Heart right ventricle (tissue), 16 donors: ENCODE data around the gene ST13. TPM values are rescaled to one million over a fixed set of nuclear protein-coding genes. Genes with fewer than 3 reads are reported as not detected.
"Not testable (repeated sequence)": the region's sequence is repeated elsewhere in the genome, so short reads cannot be mapped to it uniquely, and the experiment has no call there.

Source experiments
- ATAC-seq, 8 donors: fragments of 200-7000 bp; cut with Tn5 transposase; one replicate each; pipeline ENCODE4 v1.9.1; 2020; ENCODE audit warnings: mild to moderate bottlenecking in 8 of 8, moderate library complexity in 8 of 8, moderate number of reproducible peaks in 1 of 8
- DNase-seq, 2 donors: peaks; one replicate each; pipeline ENCODE4 v3.0.0-alpha.2; 2020
- H3K27ac ChIP-seq, 10 donors: fragments of 200-600 bp; sonication (generic) in 2 of 10; one replicate each; pipeline versions ENCODE4 v1.5.0 to v1.8.0; 2020 to 2022; ENCODE audit warnings: mild to moderate bottlenecking in 3 of 10
- H3K27me3 ChIP-seq, 7 donors: fragments of 200-600 bp; one replicate each; pipeline ENCODE4 v1.8.0; 2021 to 2022; ENCODE audit warnings: mild to moderate bottlenecking in 2 of 7
- H3K36me3 ChIP-seq, 9 donors: fragments of 200-600 bp; sonication (generic) in 1 of 9; one replicate each; pipeline versions ENCODE4 v1.5.0 to v1.8.0; 2020 to 2022; ENCODE audit warnings: mild to moderate bottlenecking in 2 of 9
- H3K4me1 ChIP-seq, 9 donors: fragments of 200-600 bp; sonication (generic) in 1 of 9; one replicate each; pipeline versions ENCODE4 v1.5.0 to v1.8.0; 2020 to 2022; ENCODE audit warnings: mild to moderate bottlenecking in 4 of 9
- H3K4me3 ChIP-seq, 10 donors: fragments of 200-600 bp; sonication (generic) in 2 of 10; one replicate each; pipeline versions ENCODE4 v1.5.0 to v1.8.0; 2020 to 2022; ENCODE audit warnings: mild to moderate bottlenecking in 7 of 10, moderate library complexity in 2 of 10
- H3K9me3 ChIP-seq, 11 donors: fragments of 200-600 bp in 10 of 11; sonication (generic) in 2 of 11; one replicate each; pipeline versions ENCODE4 v1.5.0 to v1.8.0; 2013 to 2022; ENCODE audit warnings: mild to moderate bottlenecking in 2 of 11, control low read depth in 1 of 11, moderate library complexity in 1 of 11
- WGBS, 2 donors: extraction: QIAGEN DNeasy Blood & Tissue Kit; methylation state at CpG; one replicate each; pipeline ENCODE4 v1.1.7; 2013; ENCODE audit warnings: inconsistent platforms in 1 of 2; 5-methylcytosine and 5-hydroxymethylcytosine counted together
- intact Hi-C, 10 donors: fragments of 100-400 bp; cut with DNase I; formaldehyde crosslinking; loops; one replicate each; pipeline versions ENCODE4 v1.11.1 to v1.14.2; 2022
- polyA plus RNA-seq, 2 donors: library from polyadenylated mRNA; stranded (reverse); fragments of 200-250 nt; gene quantifications; one replicate each; pipeline ENCODE4 v1.2.3, GENCODE V29; 2013
- total RNA-seq, 10 donors: library from RNA; stranded (reverse); fragmentation: NEBNext Ultra II Directional in 3 of 10; extraction: Animal tissue kit (Norgen Biotek cat#: 25700) in 3 of 10; gene quantifications; one replicate each; pipeline versions ENCODE4 v1.2.1 to v1.2.4, GENCODE V29; 2021 to 2023
- TF ChIP-seq, protein P1 (sequence below), 9 donors: fragments of 200-600 bp; sonication (generic) in 2 of 9; IDR thresholded peaks; one replicate each; pipeline versions ENCODE4 v1.5.0 to v1.8.0; 2021 to 2022; ENCODE audit warnings: antibody characterized with exemption in 9 of 9, mild to moderate bottlenecking in 5 of 9, moderate library complexity in 1 of 9
- donor health status: Arrhythmogenic right ventricular cardiomyopathy.
- donor health status: ischemic (EF 13 %, LVEDD 7.1; RV severe dilation, severe dysfunction).
- donor health status: healthy with polysubstance abuse.
- donor health status: DM: no; HTN: yes; CAD: no.
- donor health status: DM: no; HTN: no; CAD: no.
- donor health status: ischemic (EF 25% LVEDD 6.9; RV normal size, moderate dysfunction).
- donor health status: ischemic (EF 25% LVEDD 5.7; RV mildly dilated, moderate dysfunction).
- donor health status: healthy.
- donor health status: DM: yes; HTN: yes; CAD: no.
- donor health status: Ischemic cardiomyopathy.
- donor health status: ischemic (EF 35%, LVEDD 5.7; RV mildly dilated, moderate dysfunction).
- donor health status: nonischemic (EF 11% LVEDD 7.7; RV severe dilation, severe dysfunction).
- donor health status: DM: yes; HTN: yes; CAD: no.
- donor health status: PGD.
- donor health status: ischemic (EF 29% LVEDD 5.4; RV normal size, mild dysfunction).
- donor health status: nonischemic (EF 23%, LVEDD 6.1; RV moderate dilation, normal function).

Gene ST13
- total and polyA plus RNA-seq, 12 donors = 35.0 to 238 (median 212) TPM

DNA sequence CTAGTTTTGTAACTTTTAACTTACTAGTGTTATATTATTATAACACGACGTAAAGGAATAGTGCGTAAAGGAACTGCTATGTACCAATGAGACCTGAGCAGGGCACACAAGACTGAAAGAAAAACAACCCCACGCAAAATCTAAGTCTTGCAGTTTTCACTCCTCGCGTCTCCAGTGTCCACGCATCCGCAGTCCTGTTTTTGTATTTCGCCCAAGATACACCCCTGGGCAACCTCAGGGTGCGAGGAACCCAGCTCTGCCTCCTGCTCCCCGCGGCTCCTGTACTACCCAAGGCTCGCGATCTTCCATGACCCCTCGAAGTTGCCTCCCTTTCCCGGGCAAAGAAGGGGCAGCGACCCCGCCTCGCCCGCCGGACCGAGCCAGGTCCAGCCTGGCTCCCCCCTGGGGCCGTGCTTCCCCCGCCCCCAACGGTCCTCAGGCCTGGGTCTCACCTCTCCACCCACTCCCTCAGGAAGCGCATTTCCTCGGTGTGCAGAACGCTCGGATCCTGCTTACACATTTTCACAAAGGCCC, 393 bp downstream of the ST13 start:
- Histone ChIP-seq H3K36me3 (peaks cover 0 to 22% (median 0%) of the 10 kb centered on the region in 9 donors), H3K4me3 (peak overlapping the region; percentile 68 to 92 (median 84)), H3K9me3 (no peaks in the 10 kb centered on the region), H3K27ac (peak overlapping the region; percentile 92 to 98 (median 96)), H3K4me1 (peaks cover 13 to 65% (median 53%) of the 10 kb centered on the region in 9 donors), H3K27me3 (no peaks in the 10 kb centered on the region)
- 0 to 1% methylated on average over 29 of the region's 29 CpGs for WGBS, 2 donors
- TF ChIP-seq, protein P1, sequence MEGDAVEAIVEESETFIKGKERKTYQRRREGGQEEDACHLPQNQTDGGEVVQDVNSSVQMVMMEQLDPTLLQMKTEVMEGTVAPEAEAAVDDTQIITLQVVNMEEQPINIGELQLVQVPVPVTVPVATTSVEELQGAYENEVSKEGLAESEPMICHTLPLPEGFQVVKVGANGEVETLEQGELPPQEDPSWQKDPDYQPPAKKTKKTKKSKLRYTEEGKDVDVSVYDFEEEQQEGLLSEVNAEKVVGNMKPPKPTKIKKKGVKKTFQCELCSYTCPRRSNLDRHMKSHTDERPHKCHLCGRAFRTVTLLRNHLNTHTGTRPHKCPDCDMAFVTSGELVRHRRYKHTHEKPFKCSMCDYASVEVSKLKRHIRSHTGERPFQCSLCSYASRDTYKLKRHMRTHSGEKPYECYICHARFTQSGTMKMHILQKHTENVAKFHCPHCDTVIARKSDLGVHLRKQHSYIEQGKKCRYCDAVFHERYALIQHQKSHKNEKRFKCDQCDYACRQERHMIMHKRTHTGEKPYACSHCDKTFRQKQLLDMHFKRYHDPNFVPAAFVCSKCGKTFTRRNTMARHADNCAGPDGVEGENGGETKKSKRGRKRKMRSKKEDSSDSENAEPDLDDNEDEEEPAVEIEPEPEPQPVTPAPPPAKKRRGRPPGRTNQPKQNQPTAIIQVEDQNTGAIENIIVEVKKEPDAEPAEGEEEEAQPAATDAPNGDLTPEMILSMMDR (IDR thresholded peaks at IDR 0.05) = no peak
- intact Hi-C loops = loop anchor here in 1 of 10 donors (5.0 kb wide), 1 partner anchor 39 kb away; the partner anchor contains the start of gene SLC25A17
- peak; percentile 14 to 65 (median 36) for ATAC-seq
- peak in 1 of 2 donors; percentile 35 for DNase-seq

DNA sequence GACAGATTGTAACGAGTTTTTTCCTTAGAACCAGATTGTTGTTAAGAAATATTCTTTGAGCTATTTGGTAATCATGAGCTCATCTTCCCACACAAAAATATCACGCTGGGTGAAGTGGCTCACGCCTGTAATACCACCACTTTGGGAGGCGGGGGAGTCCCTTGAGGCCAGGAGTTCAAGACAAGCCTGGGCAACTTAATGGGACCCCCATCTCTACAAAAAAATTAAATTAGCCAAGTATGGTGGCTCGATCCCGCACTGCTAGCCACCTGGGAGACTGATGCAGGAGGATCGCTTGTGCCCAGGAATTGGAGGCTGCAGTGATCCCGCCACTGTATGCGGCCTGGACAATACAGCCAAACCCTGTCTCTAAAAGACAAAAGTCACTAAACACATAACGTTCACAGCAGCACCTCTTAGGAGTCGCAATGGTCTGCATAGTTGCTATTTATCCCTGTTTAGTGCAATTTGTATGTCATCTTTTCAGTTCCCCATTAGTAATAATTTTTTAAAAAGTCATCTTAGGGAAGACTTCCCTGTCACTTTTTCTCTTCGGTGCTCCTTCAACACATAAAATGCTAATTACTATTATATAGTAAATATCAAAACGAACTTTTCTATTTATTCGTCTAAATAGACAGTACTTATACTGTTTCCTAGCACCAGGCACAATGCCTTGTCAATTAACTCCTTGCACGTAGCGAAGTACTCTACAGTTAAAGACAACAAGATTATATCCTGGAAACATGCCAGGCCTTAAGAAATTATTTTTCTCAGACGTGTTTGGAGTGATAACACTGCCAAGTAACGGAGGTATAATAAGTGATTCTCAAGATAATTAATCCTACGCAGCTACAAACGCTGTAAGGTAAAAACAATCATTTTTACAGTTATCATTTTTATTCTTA, 1.1 kb downstream of the ST13 start:
- 34 to 35% methylated on average over 20 of the region's 20 CpGs for WGBS, 2 donors
- intact Hi-C loops = loop anchor here in 1 of 10 donors (5.0 kb wide), 1 partner anchor 38 kb away; the partner anchor contains the start of gene SLC25A17
- H3K27ac ChIP-seq = peak overlapping the region in 9 of 10 donors; percentile 92 to 98 (median 96)
- TF ChIP-seq, protein P1 (IDR thresholded peaks at IDR 0.05) = no peak
- peaks cover 13 to 68% (median 53%) of the 10 kb centered on the region in 9 donors for H3K4me1 ChIP-seq
- DNase-seq = no peak
- peak overlapping the region; percentile 68 to 92 (median 84) for H3K4me3 ChIP-seq
- no peaks in the 10 kb centered on the region for H3K27me3 ChIP-seq
- no peak for ATAC-seq
- no peaks in the 10 kb centered on the region for H3K9me3 ChIP-seq
- peaks cover 0 to 19% (median 0%) of the 10 kb centered on the region in 9 donors for H3K36me3 ChIP-seq

DNA sequence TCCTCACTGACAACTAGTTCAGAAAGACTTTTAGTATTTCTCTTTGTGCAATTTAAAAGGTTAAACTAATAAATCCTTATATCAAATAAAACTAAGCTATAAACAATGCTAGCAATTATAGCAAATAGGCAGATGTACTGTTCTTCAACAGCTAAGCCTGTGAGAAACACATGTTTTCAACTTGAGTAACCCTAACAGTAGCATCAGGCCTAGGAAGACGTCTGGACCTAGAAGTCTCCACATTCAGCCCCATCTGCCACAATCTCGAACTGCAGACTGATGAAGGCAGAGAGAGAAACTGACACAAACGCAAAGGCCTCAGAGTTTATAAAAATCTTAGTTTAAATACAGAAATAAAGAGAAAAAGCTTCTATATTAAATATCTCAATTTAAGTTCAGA, 2.5 kb downstream of the ST13 start:
- Histone ChIP-seq H3K27ac (peak overlapping the region in 1 of 10 donors; percentile 1), H3K9me3 (no peaks in the 10 kb centered on the region), H3K36me3 (peaks cover 0 to 31% (median 5%) of the 10 kb centered on the region in 9 donors), H3K4me3 (no peak overlapping the region), H3K4me1 (peaks cover 13 to 65% (median 53%) of the 10 kb centered on the region in 9 donors), H3K27me3 (no peaks in the 10 kb centered on the region)
- intact Hi-C loops = no loop called here
- DNase-seq = no peak
- ATAC-seq = no peak
- 42 to 44% methylated on average over 3 of the region's 3 CpGs for WGBS, 2 donors
- TF ChIP-seq, protein P1 (IDR thresholded peaks at IDR 0.05) = no peak

DNA sequence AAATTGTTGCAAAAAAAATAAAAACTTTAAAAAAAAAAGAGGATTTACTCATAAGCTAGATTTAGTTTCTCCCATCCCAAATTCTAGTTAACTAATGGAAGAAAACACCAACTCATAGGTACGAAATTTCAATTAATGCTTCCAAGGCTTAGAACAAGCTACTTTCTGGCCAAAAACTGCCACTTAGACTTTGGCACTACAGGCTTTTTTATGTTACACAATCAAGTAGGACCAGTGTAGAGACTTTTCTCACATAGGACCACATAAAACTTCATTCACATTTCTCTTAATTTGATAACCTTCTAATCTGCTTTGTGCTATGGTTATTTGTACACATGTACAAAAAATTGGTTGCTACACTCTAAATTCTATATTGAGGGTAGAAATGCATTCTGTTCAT, 3.1 kb downstream of the ST13 start:
- TF ChIP-seq, protein P1 (IDR thresholded peaks at IDR 0.05) = no peak
- Histone ChIP-seq H3K27ac (peak overlapping the region in 2 of 10 donors; percentile 1 to 27), H3K4me3 (no peak overlapping the region), H3K4me1 (peaks cover 13 to 60% (median 49%) of the 10 kb centered on the region in 9 donors), H3K36me3 (peaks cover 0 to 37% (median 12%) of the 10 kb centered on the region in 9 donors), H3K9me3 (no peaks in the 10 kb centered on the region), H3K27me3 (no peaks in the 10 kb centered on the region)
- intact Hi-C loops = no loop called here
- DNase-seq (no peak), ATAC-seq (no peak)
- 56 to 86% methylated on average over 1 of the region's 1 CpG for WGBS, 2 donors

DNA sequence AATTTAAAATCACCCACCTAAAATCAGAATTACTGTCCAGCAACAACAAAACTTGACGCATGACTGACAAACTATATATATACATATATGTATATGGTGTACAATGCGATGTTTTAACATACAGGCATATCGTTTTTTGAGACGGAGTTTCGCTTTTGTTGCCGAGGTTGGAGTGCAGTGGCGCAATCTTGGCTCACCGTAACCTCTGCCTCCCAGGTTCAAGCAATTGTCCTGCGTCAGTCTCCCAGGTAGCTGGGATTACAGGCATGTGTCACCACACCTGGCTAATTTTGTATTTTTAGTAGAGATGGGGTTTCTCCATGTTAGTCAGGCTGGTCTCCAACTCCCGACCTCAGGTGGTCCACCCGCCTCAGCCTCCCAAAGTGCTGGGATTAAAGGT, 10.6 kb downstream of the ST13 start:
- H3K27ac ChIP-seq, H3K27me3 ChIP-seq, H3K9me3 ChIP-seq, H3K4me1 ChIP-seq, ATAC-seq, H3K4me3 ChIP-seq, DNase-seq, intact Hi-C loops: not testable (repeated sequence)
- WGBS, 2 donors = 93 to 96% methylated on average over 11 of the region's 11 CpGs
- peaks cover 0 to 100% (median 75%) of the 10 kb centered on the region in 9 donors for H3K36me3 ChIP-seq
